SK-N-MC (cell line): Measurements from ENCODE around the gene DNAI1.

Experiments used
- DNase-seq: peaks from one replicate; pipeline ENCODE4 v3.0.0-alpha.2; 2011; ENCODE audit warnings: low read depth, low spot score
- H3K27ac ChIP-seq: fragments of 200-600 bp; sonication (generic); 2 replicates; pipeline ENCODE4 v1.5.1; 2016; ENCODE audit warnings: mixed run types
- H3K36me3 ChIP-seq: fragments of 200-600 bp; sonication (generic); 2 replicates; pipeline ENCODE4 v1.6.1; 2017; ENCODE audit warnings: antibody characterized with exemption, low read length, mixed read lengths; ENCODE audit not compliant: insufficient read depth
- H3K4me3 ChIP-seq: fragments of 200-600 bp; sonication (generic); 2 replicates; pipeline ENCODE4 v1.5.1; 2016
- H3K9ac ChIP-seq: fragments of 200-600 bp; sonication (generic); 2 replicates; pipeline ENCODE4 v1.8.0; 2017; ENCODE audit warnings: mixed run types, mixed read lengths; ENCODE audit not compliant: insufficient read length
- H3K9me3 ChIP-seq: fragments of 200-600 bp; sonication (generic); 2 replicates; pipeline ENCODE4 v1.6.1; 2017; ENCODE audit warnings: low read depth, mild to moderate bottlenecking, antibody characterized with exemption, low read length, moderate library complexity, mixed read lengths
- EZH2 ChIP-seq: fragments of 200-600 bp; sonication (generic); IDR thresholded peaks from one replicate; pipeline ENCODE4 v1.6.1; 2017; ENCODE audit warnings: antibody characterized with exemption
- FOXP2 ChIP-seq: optimal IDR thresholded peaks from 2 replicates; pipeline ENCODE3; 2011; ENCODE audit warnings: mild to moderate bottlenecking, moderate library complexity; ENCODE audit not compliant: insufficient read depth; ENCODE audit errors: extremely low read length, control extremely low read depth
- POLR2AphosphoS5 ChIP-seq: IDR thresholded peaks from 2 replicates; pipeline ENCODE4 v1.6.1; 2012; ENCODE audit warnings: mild to moderate bottlenecking, low read depth, low read length, borderline replicate concordance

The DNAI1 gene

DNA sequence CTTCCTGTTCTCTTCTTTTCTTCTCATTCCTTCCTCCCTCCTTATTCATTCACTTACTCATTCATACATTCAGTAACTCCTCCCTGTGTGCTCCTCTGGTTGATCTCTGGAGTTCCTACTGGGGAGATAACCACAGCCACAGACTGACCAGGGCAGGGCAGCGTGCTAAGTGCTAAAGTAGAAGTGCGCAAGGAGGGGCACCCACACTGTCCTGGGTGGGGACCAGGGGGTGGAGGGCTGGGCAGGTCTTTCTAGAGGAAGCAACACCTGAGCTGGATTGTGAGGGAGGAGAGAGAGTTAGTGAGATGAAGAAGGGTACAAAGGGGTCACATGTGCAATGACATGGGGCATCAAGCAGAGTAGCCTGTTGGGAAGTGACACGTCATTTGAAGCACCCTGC, 50.3 kb downstream of the DNAI1 start:
- Histone ChIP-seq H3K9me3 (no peaks in the 10 kb centered on the region), H3K27ac (no peak overlapping the region), H3K36me3 (no peaks in the 10 kb centered on the region), H3K9ac (no peak overlapping the region), H3K4me3 (no peak overlapping the region)
- DNase-seq, result no peak
- no peak for TF ChIP-seq POLR2AphosphoS5
- TF ChIP-seq EZH2, result no peak
- no peak for TF ChIP-seq FOXP2

DNA sequence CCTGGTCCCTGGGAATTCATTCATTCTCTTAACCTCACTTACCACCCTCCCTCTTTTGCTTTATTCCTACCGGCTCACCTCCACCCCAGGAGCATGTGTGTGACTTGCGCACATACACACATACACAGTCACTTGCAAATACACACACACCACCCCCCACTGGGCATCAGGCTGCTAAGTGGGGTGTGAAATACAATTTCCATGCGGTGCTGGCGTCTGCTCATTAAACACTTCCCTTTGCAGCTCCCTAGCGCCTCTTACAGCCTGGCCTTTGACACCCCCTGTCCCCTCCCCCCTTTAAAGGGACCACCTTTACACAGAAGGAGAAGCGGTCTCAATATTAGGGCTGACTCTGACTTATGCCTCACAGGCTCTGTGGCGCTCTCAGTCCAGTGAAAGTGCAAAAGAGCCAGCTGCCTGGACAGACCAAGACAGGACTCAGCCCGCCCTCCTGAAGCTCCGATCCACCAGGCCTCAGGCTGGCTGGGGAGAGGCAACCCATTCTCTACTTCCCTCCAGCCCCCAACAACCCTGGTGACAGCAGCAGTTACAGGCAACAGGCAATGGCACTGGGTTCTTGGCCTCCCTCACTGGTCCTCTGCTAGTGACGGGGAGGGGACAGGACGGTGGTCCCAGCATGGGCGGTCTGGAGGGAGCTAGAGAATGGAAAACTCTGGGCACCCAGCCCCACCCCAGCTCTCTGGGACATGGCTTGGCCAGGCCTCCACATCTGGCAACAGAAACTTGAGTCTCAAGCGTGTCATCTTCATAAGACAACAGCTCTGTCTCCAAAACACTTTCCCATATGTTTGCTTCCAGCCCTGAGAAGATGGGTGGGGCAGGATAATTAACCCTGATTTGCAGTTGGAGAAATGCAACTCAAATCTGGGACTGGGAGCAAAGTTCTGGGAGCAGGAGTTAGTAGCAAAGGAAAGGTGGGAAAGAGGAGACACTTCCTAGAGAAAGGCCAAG, 52.2 kb downstream of the DNAI1 start:
- no peak overlapping the region for H3K27ac ChIP-seq
- H3K4me3 ChIP-seq, result no peak overlapping the region
- no peaks in the 10 kb centered on the region for H3K36me3 ChIP-seq
- H3K9me3 ChIP-seq, result no peaks in the 10 kb centered on the region
- TF ChIP-seq POLR2AphosphoS5 (no peak), FOXP2 (no peak)
- no peak overlapping the region for H3K9ac ChIP-seq
- DNase-seq, result no peak

DNA sequence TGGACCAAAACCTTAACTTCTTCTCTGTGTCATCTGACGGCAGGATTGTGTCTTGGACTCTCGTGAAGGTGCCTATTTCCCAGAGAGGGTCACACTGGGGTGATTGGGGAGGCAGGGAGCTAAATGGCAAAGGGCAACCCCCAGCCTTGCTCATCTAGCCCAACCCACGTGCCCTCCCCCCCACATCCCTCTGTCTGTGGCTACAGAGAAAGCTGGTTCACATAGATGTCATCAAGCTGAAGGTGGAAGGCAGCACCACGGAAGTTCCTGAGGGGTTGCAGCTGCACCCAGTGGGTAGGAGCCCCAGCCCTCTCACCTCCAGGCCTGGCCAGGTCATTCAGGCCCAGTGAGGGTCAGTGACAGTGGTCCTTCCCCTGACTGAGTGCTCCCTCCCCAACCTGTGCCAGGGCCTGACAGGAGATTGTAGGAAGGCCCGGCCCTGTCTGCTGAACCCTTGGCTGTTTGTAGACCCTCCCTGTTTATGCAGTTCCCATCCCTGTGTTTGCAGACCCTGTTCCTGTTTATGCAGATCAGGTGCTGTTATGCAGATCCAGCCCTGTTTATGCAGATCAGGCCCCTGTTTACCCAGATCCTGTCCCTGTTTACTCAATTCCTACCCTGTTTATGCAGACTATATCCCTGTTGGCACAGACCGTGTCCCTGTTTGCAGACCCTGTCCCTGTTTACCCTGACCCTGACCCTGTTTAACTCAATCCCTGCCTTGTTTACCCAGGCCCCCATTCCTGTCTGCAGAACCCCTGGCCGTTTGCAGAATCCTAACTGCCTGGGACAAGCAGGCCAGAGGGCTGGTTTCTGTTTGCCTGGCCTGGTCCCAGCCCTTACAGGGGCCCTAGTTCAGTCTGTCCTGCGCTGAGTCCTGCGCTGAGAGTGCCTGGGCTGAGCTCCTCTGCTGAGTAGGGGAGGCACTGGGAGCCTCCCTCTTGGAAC, 53.8 kb downstream of the DNAI1 start:
- Histone ChIP-seq H3K9me3 (no peaks in the 10 kb centered on the region), H3K36me3 (no peaks in the 10 kb centered on the region), H3K4me3 (no peak overlapping the region), H3K27ac (no peak overlapping the region), H3K9ac (no peak overlapping the region)
- TF ChIP-seq POLR2AphosphoS5 (no peak), EZH2 (no peak), FOXP2 (no peak)
- DNase-seq, result no peak

DNA sequence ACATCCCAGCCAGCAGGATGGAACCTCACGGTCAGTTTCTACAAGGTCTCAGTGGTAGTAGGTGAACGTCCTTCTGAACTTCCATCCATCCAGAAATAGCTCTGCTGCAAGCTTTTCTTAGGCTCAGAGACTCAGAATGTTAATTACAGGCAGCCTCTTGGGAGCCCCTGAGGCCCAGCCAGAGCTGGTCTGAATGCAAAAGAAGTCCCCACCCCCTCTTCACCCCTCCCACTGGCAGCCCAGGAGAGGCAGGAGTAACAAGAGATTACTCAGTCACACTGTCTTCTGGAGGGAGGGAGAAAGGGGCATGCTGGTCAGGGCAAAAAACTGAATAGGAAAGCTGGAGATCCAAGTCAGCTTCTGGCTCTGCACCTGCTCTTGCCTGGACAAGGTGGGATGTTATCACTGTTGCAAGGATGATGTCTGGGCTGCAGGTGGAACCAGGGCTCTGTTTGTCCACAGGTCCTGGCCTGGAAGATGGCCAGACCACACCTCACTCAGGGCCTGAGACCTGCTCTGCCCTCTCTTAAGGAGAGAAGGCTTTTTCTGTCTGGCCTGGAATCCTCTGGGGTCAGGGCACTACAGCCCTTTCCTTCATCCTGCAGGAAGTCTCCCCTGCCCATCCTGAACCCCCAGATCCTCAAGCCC, 55.1 kb downstream of the DNAI1 start:
- Histone ChIP-seq H3K36me3 (no peaks in the 10 kb centered on the region), H3K9me3 (no peaks in the 10 kb centered on the region), H3K4me3 (no peak overlapping the region), H3K9ac (no peak overlapping the region), H3K27ac (no peak overlapping the region)
- TF ChIP-seq EZH2, result no peak
- no peak for TF ChIP-seq FOXP2
- DNase-seq, result no peak

DNA sequence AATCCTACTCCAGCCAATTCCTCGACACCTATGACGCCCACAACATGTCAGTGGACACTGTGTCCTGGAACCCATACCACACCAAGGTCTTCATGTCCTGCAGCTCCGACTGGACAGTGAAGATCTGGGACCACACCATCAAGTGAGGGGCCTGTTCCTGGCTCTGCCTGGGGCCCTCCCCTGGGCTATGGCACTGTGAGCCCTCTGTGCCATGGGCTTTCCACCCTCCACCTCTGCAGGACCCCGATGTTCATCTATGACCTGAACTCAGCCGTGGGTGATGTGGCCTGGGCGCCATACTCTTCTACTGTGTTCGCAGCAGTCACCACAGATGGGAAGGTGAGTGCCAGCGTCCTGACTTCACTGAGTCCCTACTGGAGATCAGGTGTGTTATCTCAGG, 55.8 kb downstream of the DNAI1 start:
- DNase-seq, result no peak
- no peak overlapping the region for H3K27ac ChIP-seq
- TF ChIP-seq POLR2AphosphoS5 (no peak), FOXP2 (no peak), EZH2 (no peak)
- H3K36me3 ChIP-seq, result no peaks in the 10 kb centered on the region
- H3K4me3 ChIP-seq, result no peak overlapping the region
- H3K9me3 ChIP-seq, result no peaks in the 10 kb centered on the region
- H3K9ac ChIP-seq, result no peak overlapping the region

DNA sequence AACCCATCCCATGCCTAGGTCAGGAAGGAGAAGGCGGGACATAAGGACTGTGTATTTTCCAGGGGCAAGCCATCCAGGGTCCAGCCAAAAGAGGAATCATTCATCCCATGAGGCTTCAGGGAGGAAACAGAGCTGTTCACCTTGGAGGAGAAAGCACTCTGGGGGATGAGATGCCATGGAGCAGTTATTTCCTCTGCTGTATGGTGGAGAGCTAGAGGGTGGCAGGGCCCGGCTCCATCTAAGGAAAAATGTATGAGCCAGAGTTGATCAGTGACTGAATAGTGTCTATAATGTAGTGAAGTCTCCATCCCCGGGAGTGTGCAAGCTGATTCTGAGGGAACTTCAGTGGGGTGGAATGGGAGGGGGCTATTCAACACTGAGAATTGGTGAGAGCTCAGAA, 56.2 kb downstream of the DNAI1 start:
- Histone ChIP-seq H3K36me3 (no peaks in the 10 kb centered on the region), H3K4me3 (no peak overlapping the region), H3K9me3 (no peaks in the 10 kb centered on the region), H3K9ac (no peak overlapping the region), H3K27ac (no peak overlapping the region)
- TF ChIP-seq FOXP2 (no peak), POLR2AphosphoS5 (no peak), EZH2 (no peak)
- no peak for DNase-seq

DNA sequence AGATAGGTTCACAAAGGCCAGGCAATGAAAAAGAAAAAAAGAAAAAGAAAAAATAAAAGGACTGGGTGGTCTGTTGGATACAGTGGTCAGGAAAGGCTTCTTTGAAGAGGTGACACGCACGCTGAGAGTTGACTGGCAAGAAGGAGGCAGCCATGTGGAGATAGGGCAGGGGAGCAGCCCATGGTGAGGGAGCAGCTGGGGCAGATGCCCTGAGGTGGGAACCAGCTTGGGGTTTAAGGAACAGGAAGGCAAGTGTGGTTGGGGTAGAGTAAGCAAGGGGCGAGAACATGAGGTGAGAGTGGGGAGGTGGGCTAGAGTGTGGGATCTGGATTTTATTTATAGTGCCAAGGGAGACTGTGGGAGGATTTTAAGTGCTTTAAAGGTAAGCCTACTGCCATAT, 57.4 kb downstream of the DNAI1 start:
- Histone ChIP-seq H3K9me3 (no peaks in the 10 kb centered on the region), H3K27ac (no peak overlapping the region), H3K36me3 (no peaks in the 10 kb centered on the region), H3K4me3 (no peak overlapping the region), H3K9ac (no peak overlapping the region)
- no peak for TF ChIP-seq POLR2AphosphoS5
- no peak for TF ChIP-seq EZH2
- no peak for TF ChIP-seq FOXP2
- no peak for DNase-seq

DNA sequence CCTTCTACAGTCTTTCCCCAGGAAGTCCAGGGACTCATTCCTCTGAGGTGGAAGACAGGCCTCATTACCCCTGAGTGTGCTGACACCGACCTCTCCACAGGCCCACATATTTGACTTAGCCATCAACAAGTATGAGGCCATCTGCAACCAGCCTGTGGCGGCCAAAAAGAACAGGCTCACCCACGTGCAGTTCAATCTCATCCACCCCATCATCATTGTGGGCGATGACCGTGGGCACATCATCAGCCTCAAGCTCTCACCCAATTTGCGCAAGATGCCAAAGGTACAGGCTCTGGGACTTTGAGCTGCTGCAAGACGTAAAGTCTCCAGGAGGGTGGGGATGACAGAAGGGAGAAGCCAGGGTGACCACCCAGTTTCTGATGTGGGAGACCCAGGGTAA, 58.6 kb downstream of the DNAI1 start:
- H3K36me3 ChIP-seq, result no peaks in the 10 kb centered on the region
- DNase-seq, result no peak
- no peak overlapping the region for H3K4me3 ChIP-seq
- no peak overlapping the region for H3K9ac ChIP-seq
- no peaks in the 10 kb centered on the region for H3K9me3 ChIP-seq
- TF ChIP-seq EZH2, result no peak
- no peak for TF ChIP-seq FOXP2
- TF ChIP-seq POLR2AphosphoS5, result no peak
- H3K27ac ChIP-seq, result no peak overlapping the region
